HG03139 (cell line): ENCODE results near the gene CLIP2.
"Not testable (repeated sequence)": the region's sequence is repeated elsewhere in the genome, so short reads cannot be mapped to it uniquely, and the experiment has no call there.

ENCODE experiments used
- ATAC-seq: cut with Tn5 transposase; IDR thresholded peaks from one replicate; pipeline ENCODE4 v1.9.1; 2021; ENCODE audit not compliant: unreplicated experiment

The CLIP2 gene

DNA sequence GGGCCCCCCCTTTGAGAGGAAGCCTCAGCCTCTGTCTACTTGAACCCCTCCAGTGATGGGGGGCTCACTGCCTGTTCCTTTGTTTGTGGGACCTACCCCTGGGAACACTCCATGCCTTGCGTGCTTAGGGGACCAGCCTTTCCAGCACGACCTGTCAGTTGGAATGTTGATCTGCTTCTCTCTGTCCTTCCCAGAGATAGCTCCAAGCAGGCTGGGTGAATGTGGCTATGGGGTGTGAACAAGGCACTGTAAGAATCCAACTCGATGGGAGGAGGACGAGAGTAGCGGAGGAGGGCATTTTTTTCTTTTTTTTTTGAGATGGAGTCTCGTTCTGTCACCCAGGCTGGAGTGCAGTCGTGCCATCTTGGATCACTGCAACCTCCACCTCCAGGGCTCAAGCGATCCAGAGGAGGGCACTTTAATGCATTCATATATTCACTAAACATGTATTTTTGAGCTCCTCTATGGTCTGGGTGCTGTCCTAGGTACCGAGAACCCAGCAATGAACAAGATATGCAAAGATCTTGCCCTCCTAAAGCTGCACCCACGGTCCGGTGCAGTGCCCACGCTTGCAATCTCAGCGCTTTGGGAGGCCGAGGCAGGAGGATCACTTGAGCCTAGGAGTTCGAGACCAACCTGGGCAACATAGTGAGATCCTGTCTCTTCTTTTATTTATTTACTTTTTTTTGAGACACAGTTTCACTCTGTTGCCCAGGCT lies 8.5 kb downstream of the CLIP2 start:
- ATAC-seq: no peak

DNA sequence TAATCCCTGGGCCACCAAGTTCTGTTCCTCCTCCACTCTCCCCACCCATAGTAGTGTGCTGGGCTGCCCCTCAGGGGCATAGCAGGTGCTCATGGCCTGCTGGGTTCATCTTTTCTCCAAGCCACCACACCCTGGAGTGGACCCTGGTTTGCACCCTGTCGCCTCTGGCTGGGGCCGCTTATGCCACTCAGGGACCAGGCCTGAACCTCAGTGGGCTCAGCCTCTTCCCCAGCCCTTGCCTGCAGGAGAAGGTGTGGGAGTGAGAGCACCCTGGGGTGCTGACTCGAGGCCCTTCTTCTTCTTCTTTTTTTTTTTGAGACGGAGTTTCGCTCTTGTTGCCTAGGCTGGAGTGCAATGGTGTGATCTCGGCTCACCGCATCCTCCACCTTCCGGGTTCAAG lies 10.2 kb downstream of the CLIP2 start:
- ATAC-seq: no peak

DNA sequence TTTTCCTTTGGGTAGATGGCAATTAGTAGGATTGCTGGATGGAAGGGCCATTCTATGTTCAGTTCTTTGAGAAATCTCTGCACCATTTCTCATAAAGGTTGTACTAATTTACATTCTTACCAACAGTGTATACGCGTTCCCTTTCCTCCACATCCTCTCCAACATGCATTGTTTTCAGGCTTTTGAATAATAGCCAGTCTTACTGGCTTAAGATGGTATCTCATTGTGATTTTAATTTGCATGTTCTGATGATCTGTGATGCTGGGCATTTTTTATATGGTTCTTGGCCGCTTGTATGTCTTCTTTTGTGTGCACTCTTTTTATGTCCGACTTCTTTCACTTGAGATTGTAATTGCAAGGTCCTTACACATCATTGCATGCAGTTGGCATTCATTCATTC lies 11.7 kb downstream of the CLIP2 start:
- no peak for ATAC-seq

DNA sequence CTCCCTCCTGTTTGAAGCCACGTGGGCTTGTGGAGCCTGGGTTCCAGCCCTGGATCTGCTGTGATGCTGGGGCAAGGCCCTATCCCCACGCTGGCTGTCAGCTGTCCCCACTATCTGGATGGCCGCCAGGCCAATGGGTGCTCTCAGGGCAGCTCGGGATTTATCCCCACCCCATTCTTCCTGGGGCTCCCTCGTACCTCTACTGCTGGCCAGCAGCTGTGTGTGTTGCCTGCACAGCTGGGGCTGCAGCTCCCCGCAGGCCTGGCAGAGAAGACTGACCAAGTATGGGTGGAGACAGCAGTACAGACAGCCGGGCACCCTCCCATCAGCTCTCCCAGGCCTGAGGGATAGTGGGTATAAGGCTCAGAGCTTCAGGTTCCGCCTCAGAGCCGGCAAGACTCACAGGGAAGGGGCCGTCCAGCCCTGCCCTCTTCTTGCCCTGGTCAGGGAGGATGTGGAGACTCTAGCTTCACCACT lies 13.6 kb downstream of the CLIP2 start:
- ATAC-seq: no peak

DNA sequence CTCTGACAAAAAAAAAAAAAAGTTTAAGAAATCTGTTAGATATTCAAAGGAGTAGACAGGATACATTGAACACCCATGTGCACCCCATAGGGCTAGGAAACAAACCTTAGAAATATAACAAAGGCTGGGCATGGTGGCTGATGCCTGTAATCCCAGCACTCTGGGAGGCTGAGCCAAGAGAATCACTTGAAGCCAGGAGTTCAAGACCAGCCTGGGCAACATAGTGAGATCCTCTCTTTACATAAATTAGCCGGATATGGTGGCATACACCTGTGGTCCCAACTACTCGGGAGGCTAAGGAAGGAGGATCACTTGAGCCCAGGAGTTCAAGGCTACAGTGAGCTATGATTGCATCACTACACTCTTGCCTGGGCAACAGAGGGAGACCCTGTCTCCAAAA lies 15.3 kb downstream of the CLIP2 start:
- no peak for ATAC-seq

DNA sequence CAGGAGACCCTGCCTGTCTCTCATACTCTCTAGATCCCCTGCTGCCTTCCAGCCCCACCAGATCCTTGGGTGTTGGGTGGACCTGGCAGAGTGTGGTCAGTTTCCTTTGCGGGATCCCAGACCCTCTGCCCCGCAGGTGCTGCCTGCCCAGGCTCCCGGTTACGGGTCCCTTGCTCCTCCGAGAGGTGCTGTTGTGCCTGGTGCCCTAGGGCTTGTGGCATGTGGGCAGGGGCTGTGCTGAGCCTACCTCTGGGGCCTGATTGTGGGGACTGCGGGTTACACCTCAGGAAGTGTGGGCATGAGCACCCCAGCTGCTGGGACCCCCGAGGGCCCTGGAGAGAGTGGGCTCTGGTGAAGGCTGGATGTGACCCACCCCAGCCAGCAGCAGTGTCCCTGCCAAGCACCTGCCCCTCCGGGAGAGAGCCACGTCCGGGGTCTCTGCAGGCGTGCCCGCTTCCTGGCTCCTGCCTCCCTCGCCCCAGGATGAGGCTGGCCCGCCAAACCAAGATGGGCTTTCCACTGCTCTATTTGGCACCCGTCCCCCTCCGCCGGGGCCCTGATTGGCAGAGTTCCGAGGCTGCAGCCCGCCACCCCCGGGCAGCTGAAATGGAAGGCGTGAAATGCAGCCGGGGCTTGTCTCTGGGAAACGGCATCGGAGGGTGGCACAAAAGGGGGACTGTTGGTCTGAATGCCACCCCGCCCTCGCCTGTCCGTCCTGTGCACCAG lies 17.0 kb downstream of the CLIP2 start:
- ATAC-seq: no peak

DNA sequence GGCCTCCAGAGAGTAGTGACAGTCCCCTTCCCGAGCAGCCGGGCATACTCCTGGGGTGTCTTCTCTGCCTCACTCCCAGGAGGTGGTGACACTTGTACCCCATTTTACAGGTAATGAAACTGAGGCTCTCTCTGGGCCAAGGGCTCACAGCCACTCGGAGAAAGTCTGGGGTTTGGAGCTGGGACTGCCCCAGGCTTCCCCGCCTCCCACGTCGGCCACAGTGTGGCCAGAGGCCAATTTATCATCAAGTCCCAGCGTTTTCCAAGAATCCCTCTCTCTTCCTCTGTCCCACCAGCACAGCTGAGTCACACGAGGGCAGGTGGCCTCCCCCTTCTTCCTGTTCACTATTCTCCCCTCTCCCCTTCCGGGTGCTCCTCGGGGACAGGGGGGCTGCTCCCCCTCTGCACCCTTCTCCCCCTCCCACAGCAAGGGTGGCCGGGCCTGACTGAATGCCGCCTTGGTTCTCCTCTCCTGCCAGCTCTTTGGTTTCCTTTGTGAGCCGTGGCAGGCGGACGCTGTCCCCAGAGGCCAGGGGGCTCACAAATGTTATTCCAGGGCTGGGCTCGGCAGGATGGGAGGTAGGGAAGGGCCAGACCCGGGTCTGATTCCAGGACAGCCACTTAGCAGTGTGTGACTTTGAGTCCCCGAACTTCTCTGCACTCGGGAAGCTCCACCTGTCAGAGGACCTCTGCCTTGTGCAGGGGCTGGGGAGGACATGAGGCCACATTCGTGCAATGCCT lies 17.7 kb downstream of the CLIP2 start:
- ATAC-seq: no peak

DNA sequence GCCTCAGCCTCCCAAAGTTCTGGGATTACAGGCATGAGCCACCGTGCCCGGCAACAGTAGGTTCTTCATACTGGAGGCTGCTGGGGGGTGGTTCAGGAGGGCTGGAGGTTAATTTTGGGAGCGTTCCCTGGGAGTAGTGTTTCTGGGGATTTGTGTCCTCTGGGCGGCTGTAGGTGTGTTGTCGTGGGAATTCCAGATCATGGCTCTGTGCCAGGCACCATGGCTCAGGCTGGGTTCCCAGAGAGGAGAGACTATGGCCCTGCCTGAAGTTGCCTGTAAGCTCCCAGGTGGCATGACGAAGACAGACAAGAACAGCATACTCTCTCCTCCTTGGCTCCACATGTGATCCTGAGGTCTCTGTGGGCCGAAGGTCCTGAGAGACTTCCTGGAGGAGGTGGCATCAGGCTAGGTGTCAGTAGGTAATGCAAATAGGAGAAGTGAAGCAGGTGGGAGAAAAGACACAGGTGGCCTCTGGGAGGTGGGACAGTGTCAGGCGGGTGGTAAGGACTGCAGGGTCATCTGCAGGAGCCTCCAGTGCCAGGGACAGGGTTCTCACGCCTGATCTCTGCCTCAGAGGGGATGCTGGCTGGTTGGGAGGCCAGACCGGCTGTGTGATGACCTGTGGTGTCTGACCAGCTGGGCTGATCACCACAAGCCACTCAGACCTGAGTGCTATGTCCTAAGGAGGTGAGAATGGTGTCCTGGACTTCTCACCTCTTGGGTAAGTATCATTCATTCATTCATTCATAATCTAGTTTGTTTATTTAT lies 18.7 kb downstream of the CLIP2 start:
- ATAC-seq: no peak

DNA sequence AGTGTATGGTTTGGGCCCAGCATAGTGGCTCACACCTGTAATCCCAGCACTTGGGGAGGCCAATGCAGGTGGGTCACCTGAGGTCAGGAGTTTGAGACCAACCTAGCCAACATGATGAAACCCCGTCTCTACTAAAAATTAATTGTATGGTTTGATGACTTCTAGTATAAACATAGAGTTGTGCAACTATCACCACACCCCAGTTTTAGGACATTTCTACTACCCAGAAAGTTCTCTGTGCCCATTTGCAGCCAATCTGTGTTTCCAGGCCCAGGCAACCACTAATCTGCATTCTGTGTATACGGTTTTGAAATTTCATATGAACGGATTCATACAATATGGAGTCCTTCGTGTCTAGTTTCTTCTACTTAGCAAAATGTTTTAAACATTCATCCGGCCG lies 20.0 kb downstream of the CLIP2 start:
- no peak for ATAC-seq

DNA sequence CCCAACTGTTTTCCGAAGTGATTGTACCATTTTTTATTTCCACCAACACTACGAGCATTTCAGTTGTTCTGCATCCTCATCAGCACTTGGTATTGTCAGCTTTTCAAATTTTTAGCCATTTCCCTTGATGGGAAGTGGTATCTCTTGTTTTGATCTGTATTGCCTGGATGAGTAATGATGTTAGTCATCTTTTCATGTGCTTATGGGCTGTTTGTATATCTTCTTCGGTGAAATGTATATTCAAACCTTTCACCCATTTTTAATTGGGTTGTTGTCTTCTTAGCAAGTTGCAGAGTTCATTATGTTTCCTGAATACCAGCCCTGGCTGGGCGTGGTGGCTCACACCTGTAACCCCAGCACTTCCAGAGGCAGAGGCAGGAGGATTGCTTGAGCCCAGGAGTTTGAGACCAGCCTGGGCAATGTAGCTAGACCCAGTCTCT lies 22.1 kb downstream of the CLIP2 start:
- no peak for ATAC-seq

DNA sequence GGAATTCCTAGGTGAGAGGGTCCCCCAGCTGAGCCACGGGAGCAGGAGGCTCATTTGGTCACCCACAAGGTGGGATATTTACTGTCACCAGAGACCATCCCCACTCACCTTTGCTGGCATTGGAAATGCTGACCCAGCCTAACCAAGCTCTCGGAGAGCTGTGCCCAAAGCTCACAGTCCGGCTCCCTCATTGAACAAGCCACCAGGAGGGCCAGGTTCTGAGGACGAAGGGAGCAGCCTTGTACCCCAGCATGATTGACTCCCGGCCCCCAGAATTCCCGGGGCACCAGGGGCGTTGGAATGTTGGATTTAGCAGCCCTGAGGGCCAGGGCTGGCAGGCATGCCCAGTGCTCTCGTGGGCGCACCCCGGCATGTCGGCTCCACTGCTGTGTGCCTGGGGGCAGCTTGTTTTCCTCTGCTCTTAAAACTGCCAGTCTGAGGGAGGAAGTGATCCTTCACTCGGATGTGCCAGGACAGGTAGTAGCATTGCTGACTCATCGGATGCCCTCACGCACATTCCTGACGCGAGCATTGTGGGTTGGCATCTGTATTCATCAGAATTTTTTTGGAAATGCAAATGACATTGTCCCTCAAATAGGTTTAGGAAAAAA lies 23.3 kb downstream of the CLIP2 start:
- no peak for ATAC-seq

DNA sequence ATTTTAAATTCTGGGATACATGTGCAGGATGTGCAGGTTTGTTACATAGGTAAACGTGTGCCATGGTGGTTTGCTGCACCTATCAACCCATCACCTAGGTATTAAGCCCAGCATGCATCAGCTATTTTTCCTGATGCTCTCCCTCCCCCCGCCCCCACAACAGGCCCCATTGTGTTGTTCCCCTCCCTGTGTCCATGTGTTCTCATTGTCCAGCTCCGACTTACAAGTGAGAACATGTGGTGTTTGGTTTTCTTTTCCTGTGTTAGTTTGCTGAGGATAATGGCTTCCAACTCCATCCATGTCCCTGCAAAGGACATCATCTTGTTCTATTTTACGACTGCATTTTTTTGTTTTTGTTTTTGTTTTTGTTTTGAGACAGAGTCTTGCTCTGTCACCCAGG lies 26.7 kb downstream of the CLIP2 start:
- ATAC-seq: not testable (repeated sequence)

DNA sequence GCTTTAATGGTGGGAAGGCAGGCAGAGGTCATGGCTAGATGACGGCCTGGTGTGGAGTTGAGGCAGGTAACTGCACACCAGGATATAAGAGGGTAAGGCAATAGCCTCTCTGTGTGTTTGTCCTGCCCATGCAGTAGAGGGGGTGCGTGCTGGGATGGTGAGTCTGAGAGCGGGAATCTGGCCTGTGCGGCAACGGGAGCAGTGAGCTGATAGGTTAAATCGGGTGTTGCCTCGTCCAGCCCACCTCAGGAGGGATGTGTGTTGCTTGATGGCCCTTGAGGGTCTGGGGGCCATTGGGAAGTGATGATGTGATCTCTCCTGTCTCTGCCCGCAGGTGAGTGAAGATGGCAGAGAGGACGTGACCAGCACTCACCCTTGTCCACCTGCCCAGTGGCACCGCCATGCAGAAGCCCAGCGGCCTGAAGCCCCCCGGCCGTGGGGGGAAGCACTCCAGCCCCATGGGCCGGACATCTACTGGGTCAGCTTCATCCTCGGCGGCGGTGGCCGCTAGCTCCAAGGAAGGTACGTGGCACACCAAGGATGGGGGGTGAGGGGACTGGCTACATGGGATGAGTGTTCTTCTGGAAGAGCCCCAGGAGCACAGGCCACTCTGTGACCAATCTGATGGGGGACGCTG lies 28.1 kb downstream of the CLIP2 start:
- ATAC-seq: no peak

DNA sequence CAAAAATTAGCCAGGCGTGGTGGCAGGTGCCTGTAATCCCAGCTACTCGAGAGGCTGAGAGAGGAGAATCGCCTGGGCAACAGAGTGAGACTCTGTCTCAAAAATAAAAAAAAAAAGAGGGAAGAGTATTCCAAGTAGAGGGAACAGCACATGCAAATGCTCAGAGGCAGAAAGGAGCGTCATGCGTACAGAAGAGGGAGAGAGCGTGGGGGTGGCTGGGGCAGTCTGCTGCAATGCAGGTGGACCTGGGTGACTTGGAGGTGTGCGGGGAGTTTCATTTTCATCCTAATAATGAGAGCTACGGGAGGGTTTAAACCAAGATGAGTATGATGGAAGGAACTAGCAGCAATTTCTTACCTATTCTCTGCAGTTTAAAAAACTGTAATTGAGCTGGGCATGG lies 28.8 kb downstream of the CLIP2 start:
- no peak for ATAC-seq

DNA sequence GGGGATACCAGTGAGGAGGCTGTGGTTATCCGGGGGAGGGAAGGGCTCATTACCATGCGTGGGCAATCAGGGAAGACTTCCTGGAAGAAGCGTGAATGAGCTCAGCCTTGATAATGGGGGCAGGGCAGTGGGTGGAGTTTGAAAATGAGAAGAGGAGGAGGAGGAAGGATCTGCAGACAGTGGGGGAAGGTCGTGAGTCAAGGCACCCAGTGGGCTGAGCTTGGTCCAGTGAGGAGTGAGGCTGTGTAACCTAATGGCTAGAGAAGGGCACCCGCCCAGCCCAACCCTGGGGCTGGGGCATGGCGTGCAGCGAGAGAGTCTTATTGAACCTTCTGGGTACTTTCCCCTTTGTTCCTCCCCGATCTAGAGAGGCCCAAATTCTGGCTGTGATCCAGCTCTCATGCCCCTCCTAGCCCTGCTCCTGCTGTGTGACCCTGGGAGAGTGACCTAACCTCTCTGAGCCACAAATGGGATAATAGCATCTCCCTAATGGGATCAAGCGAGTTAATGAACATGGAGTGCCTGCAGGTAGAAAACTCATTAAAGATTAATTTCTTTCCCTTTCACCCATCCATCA lies 31.5 kb downstream of the CLIP2 start:
- ATAC-seq: no peak

DNA sequence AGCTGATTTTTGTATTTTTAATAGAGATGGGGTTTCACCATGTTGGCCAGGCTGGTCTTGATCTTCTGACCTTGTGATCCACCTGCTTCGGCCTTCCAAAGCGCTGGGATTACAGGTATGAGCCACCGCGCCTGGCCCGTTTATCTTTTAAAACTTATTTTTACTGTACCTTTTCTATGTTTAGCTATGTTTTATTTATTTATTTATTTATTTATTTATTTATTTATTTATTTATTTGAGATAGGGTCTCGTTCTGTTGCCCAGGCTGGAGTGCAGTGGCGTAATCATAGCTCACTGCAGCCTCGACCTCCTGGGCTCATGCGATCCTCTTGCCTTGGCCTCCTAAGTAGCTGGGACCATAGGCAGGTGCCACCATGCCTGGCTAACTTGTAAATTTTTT lies 33.7 kb downstream of the CLIP2 start:
- ATAC-seq: not testable (repeated sequence)

DNA sequence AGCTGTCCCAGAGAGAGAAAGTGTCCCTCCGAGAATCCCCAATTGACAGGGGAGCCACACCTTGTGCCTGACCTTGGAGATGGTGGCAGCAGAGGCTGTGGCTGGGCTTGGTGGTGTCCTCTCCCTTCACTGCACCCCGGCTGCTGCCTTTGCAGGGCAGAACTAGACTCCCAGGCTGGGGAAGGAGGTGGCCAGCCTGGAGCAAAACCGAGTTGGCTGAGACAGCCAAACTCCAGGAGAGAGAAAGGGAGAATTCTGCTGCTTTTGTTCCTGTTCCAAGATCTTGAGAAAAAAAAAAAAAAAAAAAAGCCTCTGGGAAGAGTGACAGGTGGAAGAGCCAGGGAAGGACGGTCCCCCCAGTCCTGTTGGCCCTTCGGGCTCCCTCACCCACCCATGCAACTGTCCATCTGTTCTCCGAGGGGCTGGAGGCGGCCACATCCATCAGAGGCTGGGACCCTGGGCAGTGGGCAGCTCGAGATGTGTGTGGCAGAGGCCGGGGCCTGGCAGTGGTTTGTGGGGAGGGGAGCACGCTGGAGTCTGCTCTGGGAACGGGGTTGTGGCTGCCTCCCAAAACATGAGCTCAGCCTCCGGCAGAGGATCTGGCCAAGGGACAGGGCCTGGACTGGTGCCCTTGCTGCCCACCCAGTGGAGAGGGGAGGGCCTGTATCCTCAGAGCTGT lies 35.5 kb downstream of the CLIP2 start:
- ATAC-seq: no peak

DNA sequence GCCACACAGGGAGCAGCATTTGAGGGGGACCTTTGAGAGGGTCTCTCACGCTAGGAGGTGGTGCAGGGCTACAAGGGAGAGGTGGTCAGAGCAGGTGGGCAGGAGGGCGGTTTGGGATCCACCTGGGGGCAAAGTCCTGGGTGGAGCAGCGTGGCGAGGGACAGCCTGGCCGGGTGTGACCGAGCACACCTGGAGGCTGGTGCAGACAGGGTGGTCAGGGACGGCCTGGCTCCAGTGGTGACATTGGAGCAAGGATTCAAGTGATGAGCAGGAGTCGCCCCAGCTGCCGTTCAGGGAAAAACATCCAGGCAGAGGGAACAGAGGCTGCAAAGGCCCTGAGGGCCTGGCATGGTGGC lies 36.0 kb downstream of the CLIP2 start:
- ATAC-seq: no peak

DNA sequence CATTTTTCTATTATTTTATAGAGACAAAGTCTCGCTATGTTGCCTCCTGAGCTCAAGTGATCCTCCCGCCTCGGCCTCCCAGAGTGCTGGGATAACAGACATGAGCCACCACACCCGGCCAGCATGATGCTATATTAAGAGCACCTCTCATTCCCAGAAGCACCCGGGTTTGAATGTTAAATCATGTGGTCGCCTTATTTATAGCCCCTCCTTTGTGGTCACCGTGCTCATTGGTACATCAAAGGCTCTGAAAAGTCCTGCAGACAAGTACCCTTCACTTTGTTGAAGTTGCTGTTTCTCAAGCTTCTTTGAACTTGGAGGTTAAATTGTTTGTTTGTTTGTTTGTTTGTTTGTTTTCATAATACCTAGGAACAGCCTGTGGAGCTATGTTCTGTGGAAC lies 40.0 kb downstream of the CLIP2 start:
- ATAC-seq: no peak
